Measurements from ENCODE around the gene MPEG1. TPM values are rescaled to one million over a fixed set of nuclear protein-coding genes. Genes with fewer than 3 reads are reported as not detected.

The MPEG1 gene
- total and polyA plus RNA-seq, 7 donors = 0.82 to 6.1 (median 3.8) TPM

- intact Hi-C loops (cut with DNase I) = no loop called here
- TF ChIP-seq CTCF (IDR thresholded peaks at IDR 0.05) = no peak
- ATAC-seq (no peak), DNase-seq (no peak)
- H3K36me3 ChIP-seq (ENCODE audit: insufficient read depth in 1 of 2, low read depth in 1 of 2) = no peaks in the 10 kb centered on the region
- H3K4me1 ChIP-seq = no peaks in the 10 kb centered on the region
- no peaks in the 10 kb centered on the region for H3K9me3 ChIP-seq
- WGBS, 3 donors = 62 to 73% (median 70%) methylated on average over 4 of the region's 4 CpGs
- no peaks in the 10 kb centered on the region for H3K27me3 ChIP-seq (ENCODE audit: insufficient read depth in 3 of 3, low read length in 2 of 3)
- H3K27ac ChIP-seq = no peak overlapping the region
- no peak overlapping the region for H3K4me3 ChIP-seq
Measured at GRCh38 chr11:59219836-59220235, 7.1 kb upstream of the MPEG1 start.

GRCh38 chr11:59218893-59219292, 6.2 kb upstream of the MPEG1 start:
- ATAC-seq (no peak), DNase-seq (no peak)
- Histone ChIP-seq H3K27me3 (ENCODE audit: insufficient read depth in 3 of 3, low read length in 2 of 3) (no peaks in the 10 kb centered on the region), H3K9me3 (no peaks in the 10 kb centered on the region), H3K4me1 (no peaks in the 10 kb centered on the region), H3K27ac (no peak overlapping the region), H3K36me3 (ENCODE audit: insufficient read depth in 1 of 2, low read depth in 1 of 2) (no peaks in the 10 kb centered on the region), H3K4me3 (no peak overlapping the region)
- intact Hi-C loops (cut with DNase I) = no loop called here
- WGBS, 3 donors = 54 to 59% (median 57%) methylated on average over 2 of the region's 2 CpGs
- no peak for TF ChIP-seq CTCF (IDR thresholded peaks at IDR 0.05)

- H3K36me3 ChIP-seq (ENCODE audit: insufficient read depth in 1 of 2, low read depth in 1 of 2) = no peaks in the 10 kb centered on the region
- 87 to 91% (median 89%) methylated on average over 4 of the region's 4 CpGs for WGBS, 3 donors
- no peaks in the 10 kb centered on the region for H3K9me3 ChIP-seq
- intact Hi-C loops (cut with DNase I) = no loop called here
- DNase-seq = no peak
- TF ChIP-seq CTCF (IDR thresholded peaks at IDR 0.05) = no peak
- H3K27ac ChIP-seq = no peak overlapping the region
- H3K4me3 ChIP-seq = no peak overlapping the region
- ATAC-seq = no peak
- no peaks in the 10 kb centered on the region for H3K27me3 ChIP-seq (ENCODE audit: insufficient read depth in 3 of 3, low read length in 2 of 3)
- no peaks in the 10 kb centered on the region for H3K4me1 ChIP-seq
Measured at GRCh38 chr11:59218319-59218718, 5.6 kb upstream of the MPEG1 start.

GRCh38 chr11:59216641-59217564, 4.2 kb upstream of the MPEG1 start:
- H3K36me3 ChIP-seq (ENCODE audit: insufficient read depth in 1 of 2, low read depth in 1 of 2) = no peaks in the 10 kb centered on the region
- H3K27ac ChIP-seq = peak overlapping the region; percentile 1
- no peaks in the 10 kb centered on the region for H3K4me1 ChIP-seq
- TF ChIP-seq CTCF (IDR thresholded peaks at IDR 0.05) = no peak
- H3K4me3 ChIP-seq = no peak overlapping the region
- ATAC-seq = peak in 1 of 4 donors; percentile 41
- no peak for DNase-seq
- intact Hi-C loops (cut with DNase I) = no loop called here
- no peaks in the 10 kb centered on the region for H3K9me3 ChIP-seq
- 42 to 51% (median 44%) methylated on average over 9 of the region's 9 CpGs for WGBS, 3 donors
- no peaks in the 10 kb centered on the region for H3K27me3 ChIP-seq (ENCODE audit: insufficient read depth in 3 of 3, low read length in 2 of 3)

All from psoas muscle (tissue), 8 donors.